ENCODE measurements around the gene DENND5B. TPM values are rescaled to one million over a fixed set of nuclear protein-coding genes. Genes with fewer than 3 reads are reported as not detected.
"Not testable (repeated sequence)": the region's sequence is repeated elsewhere in the genome, so short reads cannot be mapped to it uniquely, and the experiment has no call there.

The DENND5B gene
- total RNA-seq, 8 experiments from 2014 or later: 2.6 to 36.9 (median 18.1) TPM

DNA sequence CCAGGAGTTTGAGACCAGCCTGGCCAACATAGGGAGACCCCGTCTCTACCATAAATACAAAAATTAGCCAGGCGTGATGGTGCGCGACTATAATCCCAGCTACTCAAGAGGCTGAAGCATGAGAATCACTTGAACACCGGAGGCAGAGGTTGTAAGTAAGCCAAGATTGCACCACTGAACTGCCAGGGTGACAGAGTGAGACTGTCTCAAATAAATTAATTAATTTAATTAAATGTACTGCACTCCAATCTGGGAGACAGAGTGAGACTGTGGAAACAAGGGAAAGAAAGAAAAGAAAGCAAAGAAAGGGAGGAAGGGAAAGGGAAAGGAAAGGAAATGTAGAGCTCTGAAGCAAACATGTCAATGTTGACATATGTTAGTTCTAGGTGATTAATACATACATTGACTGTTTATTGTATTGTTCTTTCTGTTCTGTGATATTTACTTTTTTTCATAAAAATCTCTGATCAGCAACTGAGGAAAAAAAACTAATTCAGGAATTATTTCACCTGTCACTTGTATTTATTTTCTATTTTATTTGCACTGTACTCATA is 99.6 kb downstream of the DENND5B start:
- H3K4me3 ChIP-seq: no peak overlapping the region
- H3K4me1 ChIP-seq (replicated peaks in 1 of 2): peaks cover 11 to 19% of the 10 kb centered on the region in 2 donors
- in situ Hi-C loops (cut with MboI; ENCODE audit: low pct_unique_long_range_greater_than_20kb in 2 of 9, low sequenced_read_pairs in 9 of 9, unreplicated experiment in 9 of 9): loop anchor here in 1 of 9 experiments (25.0 kb wide), 1 partner anchor 96 kb away; the partner anchor contains the start of gene DENND5B
- ATAC-seq (replicated peaks in 6 of 8): peak in 4 of 8 experiments; percentile 27 to 62 (median 39)
- 92 to 100% (median 100%) methylated on average over 1 to 5 of the region's 5 CpGs; no CpG with 5 or more reads in 3 of the 10 experiments for WGBS, 10 experiments
- no peak overlapping the region for H3K27ac ChIP-seq

DNA sequence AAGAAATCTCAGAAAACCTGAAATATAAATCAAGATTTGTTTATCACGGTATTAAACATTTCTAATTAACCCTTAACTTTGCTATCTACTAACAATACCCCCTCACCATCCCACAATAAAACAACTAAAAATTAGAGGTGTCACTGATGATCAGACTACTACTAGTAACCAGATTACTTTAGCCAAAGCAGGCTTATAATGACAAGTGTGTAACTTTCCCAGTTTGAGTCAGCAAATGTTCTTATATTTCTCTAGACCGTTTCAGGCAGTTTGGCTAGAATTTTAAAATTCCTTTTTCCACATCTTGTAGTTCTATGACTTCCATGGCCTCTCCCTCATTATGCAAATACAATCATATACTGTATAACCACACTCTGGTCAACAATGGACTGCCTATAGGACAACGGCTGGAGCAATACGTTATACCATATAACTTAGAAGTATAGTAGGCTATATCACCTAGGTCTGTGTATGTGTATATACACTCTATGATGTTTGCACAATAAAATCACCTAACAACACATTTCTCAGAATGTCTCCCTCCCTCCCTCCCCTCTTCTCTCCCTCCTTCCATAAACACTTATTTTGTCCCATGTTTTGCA is 102.1 kb downstream of the DENND5B start:
- WGBS, 10 experiments: 57 to 100% (median 98%) methylated on average over 1 to 4 of the region's 4 CpGs; no CpG with 5 or more reads in 2 of the 10 experiments
- in situ Hi-C loops (cut with MboI; ENCODE audit: low pct_unique_long_range_greater_than_20kb in 2 of 9, low sequenced_read_pairs in 9 of 9, unreplicated experiment in 9 of 9): loop anchor here in 1 of 9 experiments (25.0 kb wide), 1 partner anchor 98 kb away; the partner anchor contains the start of gene DENND5B
- peaks cover 19 to 26% of the 10 kb centered on the region in 2 donors for H3K4me1 ChIP-seq (replicated peaks in 1 of 2)
- H3K4me3 ChIP-seq: no peak overlapping the region
- no peak for ATAC-seq (replicated peaks in 6 of 8)
- no peak overlapping the region for H3K27ac ChIP-seq

DNA sequence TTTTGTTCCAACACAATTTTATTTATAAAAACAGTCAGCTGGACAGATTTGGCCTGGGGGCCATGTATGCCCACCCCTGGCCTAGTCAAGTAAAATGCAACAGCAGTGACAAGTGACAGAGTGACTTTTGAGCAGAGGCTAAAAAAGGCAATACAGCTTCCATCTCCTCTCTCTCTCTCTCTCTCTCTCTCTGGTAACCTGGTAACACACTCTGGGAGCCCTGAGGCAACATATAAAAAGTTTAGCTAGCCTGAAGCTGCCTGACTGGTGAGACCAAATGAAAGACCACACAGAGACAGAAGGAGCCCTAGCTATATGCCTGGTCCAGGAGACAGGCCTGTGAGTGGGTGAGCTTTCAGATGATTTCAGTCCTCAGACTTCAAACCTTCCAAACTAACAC is 105.4 kb downstream of the DENND5B start:
- in situ Hi-C loops (cut with MboI; ENCODE audit: low pct_unique_long_range_greater_than_20kb in 2 of 9, low sequenced_read_pairs in 9 of 9, unreplicated experiment in 9 of 9): loop anchor here in 1 of 9 experiments (25.0 kb wide), 1 partner anchor 102 kb away; the partner anchor contains the start of gene DENND5B
- Histone ChIP-seq H3K4me1 (replicated peaks in 1 of 2) (peaks cover 0 to 16% of the 10 kb centered on the region in 2 donors), H3K4me3 (no peak overlapping the region), H3K27ac (no peak overlapping the region)
- ATAC-seq (replicated peaks in 6 of 8): peak in 6 of 8 experiments; percentile 33 to 92 (median 45)

DNA sequence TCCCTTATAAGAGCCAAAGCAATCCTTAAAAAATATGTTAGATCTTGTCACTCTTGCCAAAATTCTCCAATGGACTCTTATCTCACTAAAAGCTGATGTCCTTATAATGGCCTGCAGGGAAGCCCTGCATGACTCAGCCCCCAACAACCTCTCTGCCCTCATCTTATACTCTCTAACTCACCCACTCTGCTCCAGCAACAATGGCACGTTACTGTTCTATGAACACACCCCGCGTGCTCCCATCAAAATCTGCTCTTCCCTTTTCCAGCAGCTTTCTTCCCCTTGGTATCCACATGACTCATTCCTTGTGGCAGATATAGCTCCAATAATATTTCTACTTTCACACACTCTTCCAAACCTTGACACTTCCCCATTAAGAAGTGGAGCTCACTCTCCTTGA is 108.1 kb downstream of the DENND5B start:
- in situ Hi-C loops (cut with MboI; ENCODE audit: low pct_unique_long_range_greater_than_20kb in 2 of 9, low sequenced_read_pairs in 9 of 9, unreplicated experiment in 9 of 9): loop anchor here in 1 of 9 experiments (25.0 kb wide), 1 partner anchor 104 kb away; the partner anchor contains the start of gene DENND5B
- H3K4me1 ChIP-seq (replicated peaks in 1 of 2): peaks cover 0 to 16% of the 10 kb centered on the region in 2 donors
- peak in 3 of 8 experiments; percentile 65 to 84 (median 65) for ATAC-seq (replicated peaks in 6 of 8)
- WGBS, 10 experiments: 73 to 100% (median 100%) methylated on average over 1 to 3 of the region's 3 CpGs; no CpG with 5 or more reads in 5 of the 10 experiments
- no peak overlapping the region for H3K27ac ChIP-seq
- no peak overlapping the region for H3K4me3 ChIP-seq

DNA sequence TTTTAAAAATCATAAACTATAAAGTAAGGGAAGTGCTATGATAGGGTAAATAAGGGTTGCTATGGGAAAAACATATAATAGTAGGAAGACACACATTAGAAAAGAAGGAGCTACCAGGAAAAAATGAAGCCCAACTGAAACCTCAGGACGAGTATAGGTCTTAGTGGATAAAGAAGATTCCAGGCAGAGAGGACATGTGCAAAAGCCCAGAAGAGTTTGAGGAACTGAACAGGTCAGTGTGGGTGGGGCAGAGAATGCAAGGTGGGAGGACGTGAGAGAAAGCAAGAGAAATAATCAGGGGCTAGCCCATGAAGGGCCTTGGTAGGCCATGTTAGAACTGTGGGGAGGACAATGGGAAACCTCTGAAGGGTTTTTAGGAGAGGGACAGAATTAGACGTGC is 109.5 kb downstream of the DENND5B start:
- Histone ChIP-seq H3K27ac (no peak overlapping the region), H3K4me1 (replicated peaks in 1 of 2) (peaks cover 0 to 16% of the 10 kb centered on the region in 2 donors), H3K4me3 (no peak overlapping the region)
- 34 to 100% (median 63%) methylated on average over 1 to 2 of the region's 3 CpGs; no CpG with 5 or more reads in 1 of the 10 experiments for WGBS, 10 experiments
- in situ Hi-C loops (cut with MboI; ENCODE audit: low pct_unique_long_range_greater_than_20kb in 2 of 9, low sequenced_read_pairs in 9 of 9, unreplicated experiment in 9 of 9): loop anchor here in 1 of 9 experiments (25.0 kb wide), 1 partner anchor 106 kb away; the partner anchor contains the start of gene DENND5B
- ATAC-seq (replicated peaks in 6 of 8): no peak

DNA sequence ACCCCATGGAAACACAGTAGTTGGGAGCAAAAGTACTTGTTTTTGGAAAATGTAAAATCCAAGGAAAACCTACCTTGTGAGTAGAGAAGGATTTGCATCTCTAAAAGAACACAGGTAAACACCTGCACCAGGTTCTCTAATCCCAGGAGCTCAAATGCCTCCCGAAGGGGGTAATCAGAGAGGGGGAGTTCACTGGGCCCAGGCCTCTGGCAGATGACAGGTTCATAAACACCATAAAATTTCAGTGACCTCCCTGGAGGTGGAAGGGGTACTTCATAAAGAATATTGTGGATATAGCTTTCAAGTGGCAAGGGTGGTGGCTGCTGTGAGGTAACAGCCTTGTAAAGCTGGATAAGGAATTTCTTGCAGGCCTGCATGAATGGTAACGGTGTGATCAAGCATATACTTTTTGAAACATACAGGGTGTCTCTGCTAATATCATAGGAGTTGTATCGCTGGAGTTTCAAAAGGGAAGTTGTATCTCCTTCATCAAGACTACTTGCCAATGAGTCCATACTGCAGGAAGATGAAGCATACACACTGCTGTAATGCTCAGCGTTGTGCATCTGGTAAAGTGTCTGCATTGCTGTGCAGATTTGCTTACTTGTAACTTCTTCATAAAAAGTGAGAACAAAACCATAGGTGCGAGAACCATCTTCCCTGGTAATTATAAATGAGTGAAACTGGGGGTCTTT is 111.3 kb downstream of the DENND5B start:
- in situ Hi-C loops (cut with MboI; ENCODE audit: low pct_unique_long_range_greater_than_20kb in 2 of 9, low sequenced_read_pairs in 9 of 9, unreplicated experiment in 9 of 9): loop anchor here in 1 of 9 experiments (25.0 kb wide), 1 partner anchor 108 kb away; the partner anchor contains the start of gene DENND5B
- Histone ChIP-seq H3K4me3 (no peak overlapping the region), H3K27ac (no peak overlapping the region), H3K4me1 (replicated peaks in 1 of 2) (no peaks in the 10 kb centered on the region)
- ATAC-seq (replicated peaks in 6 of 8): no peak
- WGBS, 10 experiments: 60 to 100% (median 89%) methylated on average over 1 to 5 of the region's 5 CpGs

DNA sequence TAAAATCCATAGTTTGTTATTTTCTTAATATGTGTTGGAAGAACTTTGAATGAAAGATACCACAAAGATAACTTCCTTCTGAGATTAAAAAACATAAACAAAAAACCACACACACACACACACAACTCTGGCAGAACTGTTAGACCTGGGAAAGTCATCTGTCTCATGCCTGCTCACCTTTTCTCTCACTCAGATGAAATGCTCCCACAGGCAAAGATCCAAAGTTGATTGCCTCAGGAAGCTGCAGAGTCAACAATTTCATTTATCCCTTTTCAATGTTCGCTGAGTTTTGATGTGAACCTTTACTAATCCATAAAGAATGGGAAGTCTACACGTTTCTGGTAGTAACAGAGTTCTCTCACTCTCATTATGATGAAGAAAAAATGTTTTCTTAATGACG is 112.0 kb downstream of the DENND5B start:
- Histone ChIP-seq H3K27ac (no peak overlapping the region), H3K4me1 (replicated peaks in 1 of 2) (no peaks in the 10 kb centered on the region), H3K4me3 (no peak overlapping the region)
- in situ Hi-C loops (cut with MboI; ENCODE audit: low pct_unique_long_range_greater_than_20kb in 2 of 9, low sequenced_read_pairs in 9 of 9, unreplicated experiment in 9 of 9): loop anchor here in 1 of 9 experiments (25.0 kb wide), 1 partner anchor 108 kb away; the partner anchor contains the start of gene DENND5B
- ATAC-seq (replicated peaks in 6 of 8): no peak
- 30 to 100% (median 74%) methylated on average over 1 to 3 of the region's 3 CpGs for WGBS, 10 experiments

DNA sequence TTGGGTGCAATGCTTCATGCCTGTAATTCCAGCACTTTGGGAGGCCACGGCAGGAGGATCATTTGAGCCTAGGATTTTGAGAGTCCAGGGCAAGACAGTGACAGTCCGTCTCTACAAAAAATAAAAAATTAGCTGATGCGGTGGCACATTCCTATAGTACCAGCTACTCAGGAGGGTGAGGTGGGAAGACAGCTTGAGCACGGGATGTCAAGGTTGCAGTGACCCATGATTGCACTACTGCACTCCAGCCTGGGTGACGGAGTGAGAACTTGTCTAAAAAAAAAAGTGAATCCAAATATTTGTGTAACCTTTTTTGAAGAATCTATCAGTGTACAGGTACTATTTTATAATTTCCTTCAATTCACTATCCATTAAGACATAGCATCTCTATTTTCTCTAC is 112.5 kb downstream of the DENND5B start:
- H3K4me3 ChIP-seq: no peak overlapping the region
- in situ Hi-C loops (cut with MboI; ENCODE audit: low pct_unique_long_range_greater_than_20kb in 2 of 9, low sequenced_read_pairs in 9 of 9, unreplicated experiment in 9 of 9): loop anchor here in 1 of 9 experiments (25.0 kb wide), 1 partner anchor 109 kb away; the partner anchor contains the start of gene DENND5B
- 89 to 100% (median 100%) methylated on average over 1 to 5 of the region's 5 CpGs; no CpG with 5 or more reads in 2 of the 10 experiments for WGBS, 10 experiments
- H3K27ac ChIP-seq: no peak overlapping the region
- H3K4me1 ChIP-seq (replicated peaks in 1 of 2): no peaks in the 10 kb centered on the region
- no peak for ATAC-seq (replicated peaks in 6 of 8)

DNA sequence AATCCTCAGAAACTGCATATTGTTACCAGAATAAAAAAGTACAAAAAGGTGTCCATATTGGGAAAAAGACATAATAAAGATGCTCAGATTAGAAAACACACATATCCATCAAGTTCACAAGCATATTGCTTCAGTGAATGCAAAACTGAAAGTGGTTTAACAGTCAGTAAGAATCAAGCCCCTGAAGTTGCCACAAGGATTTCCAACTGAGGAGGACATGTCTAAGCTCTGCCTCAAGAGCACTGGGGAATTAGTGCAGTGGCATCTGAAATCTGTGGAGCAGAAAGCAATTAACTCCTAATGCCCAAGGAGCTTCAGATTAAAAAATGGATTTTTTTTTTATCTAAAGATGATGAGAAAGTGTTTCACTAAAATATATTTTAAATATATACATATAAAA is 113.2 kb downstream of the DENND5B start:
- H3K4me3 ChIP-seq: no peak overlapping the region
- in situ Hi-C loops (cut with MboI; ENCODE audit: low pct_unique_long_range_greater_than_20kb in 2 of 9, low sequenced_read_pairs in 9 of 9, unreplicated experiment in 9 of 9): loop anchor here in 1 of 9 experiments (25.0 kb wide), 1 partner anchor 110 kb away; the partner anchor contains the start of gene DENND5B
- no peak for ATAC-seq (replicated peaks in 6 of 8)
- no peaks in the 10 kb centered on the region for H3K4me1 ChIP-seq (replicated peaks in 1 of 2)
- no peak overlapping the region for H3K27ac ChIP-seq

DNA sequence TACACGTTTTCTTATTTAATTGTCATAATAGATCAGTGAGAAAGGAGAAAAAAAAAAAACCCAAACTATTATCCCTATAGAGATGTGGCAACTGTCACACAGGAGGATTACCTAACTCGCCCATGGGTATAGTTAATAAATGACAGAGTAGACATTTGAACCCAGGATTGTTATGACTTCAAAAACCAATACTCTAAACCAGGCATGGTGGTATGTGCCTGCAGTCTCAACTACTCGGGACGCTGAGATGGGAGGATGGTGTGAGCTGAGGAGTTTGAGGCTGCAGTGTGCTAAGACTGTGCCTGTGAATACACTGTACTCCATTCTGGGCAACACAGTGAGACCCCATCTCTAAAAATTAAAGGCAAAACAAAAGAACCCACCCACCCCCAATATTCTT is 114.5 kb downstream of the DENND5B start:
- ATAC-seq (replicated peaks in 6 of 8): no peak
- Histone ChIP-seq H3K4me3 (no peak overlapping the region), H3K4me1 (replicated peaks in 1 of 2) (no peaks in the 10 kb centered on the region), H3K27ac (no peak overlapping the region)
- in situ Hi-C loops (cut with MboI; ENCODE audit: low pct_unique_long_range_greater_than_20kb in 2 of 9, low sequenced_read_pairs in 9 of 9, unreplicated experiment in 9 of 9): loop anchor here in 1 of 9 experiments (25.0 kb wide), 1 partner anchor 111 kb away; the partner anchor contains the start of gene DENND5B
- WGBS, 10 experiments: 29 to 100% (median 91%) methylated on average over 1 to 4 of the region's 4 CpGs

DNA sequence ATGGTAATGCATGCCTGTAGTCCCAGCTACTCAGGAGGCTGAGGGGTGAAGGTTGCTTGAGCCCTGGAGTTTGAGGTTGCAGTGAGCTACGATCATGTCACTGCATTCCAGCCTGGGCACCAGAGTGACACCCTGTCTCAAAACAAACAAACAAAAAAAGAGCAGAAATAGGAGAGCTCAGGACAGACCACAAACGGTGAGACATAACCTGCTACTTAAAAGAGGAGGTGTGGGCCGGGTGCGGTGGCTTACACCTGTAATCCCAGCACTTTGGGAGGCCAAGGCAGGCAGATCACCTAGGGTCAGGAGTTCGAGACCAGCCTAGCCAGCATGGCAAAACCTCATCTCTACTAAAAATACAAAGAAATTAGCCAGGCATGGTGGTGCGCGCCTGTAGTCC is 115.3 kb downstream of the DENND5B start:
- peak in 1 of 8 experiments; percentile 49 for ATAC-seq (replicated peaks in 6 of 8)
- not testable (repeated sequence) for H3K4me1 ChIP-seq (replicated peaks in 1 of 2); H3K4me3 ChIP-seq; H3K27ac ChIP-seq
- WGBS, 10 experiments: 83 to 100% (median 94%) methylated on average over 1 to 5 of the region's 7 CpGs; no CpG with 5 or more reads in 2 of the 10 experiments
- in situ Hi-C loops (cut with MboI; ENCODE audit: low pct_unique_long_range_greater_than_20kb in 2 of 9, low sequenced_read_pairs in 9 of 9, unreplicated experiment in 9 of 9): loop anchor here in 1 of 9 experiments (25.0 kb wide), 1 partner anchor 112 kb away; the partner anchor contains the start of gene DENND5B

DNA sequence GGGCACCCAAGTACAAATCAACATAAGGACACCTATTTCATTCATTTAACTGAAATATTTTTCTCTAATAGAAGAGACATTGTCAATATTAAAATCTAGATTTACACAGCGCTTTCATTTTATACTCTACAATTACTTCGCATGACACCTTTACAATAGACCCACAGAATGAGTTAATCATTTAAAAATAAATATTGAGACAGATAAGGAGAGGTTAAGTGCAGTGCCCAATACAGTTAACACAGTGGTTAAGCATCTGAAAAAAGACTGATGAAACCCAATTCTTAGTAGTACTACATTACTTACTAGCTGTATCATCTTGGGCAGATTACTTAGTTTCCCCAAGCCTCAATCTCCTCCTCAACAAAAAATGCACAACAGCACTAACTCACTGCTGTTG is 116.2 kb downstream of the DENND5B start:
- no peaks in the 10 kb centered on the region for H3K4me1 ChIP-seq (replicated peaks in 1 of 2)
- H3K27ac ChIP-seq: no peak overlapping the region
- no peak for ATAC-seq (replicated peaks in 6 of 8)
- in situ Hi-C loops (cut with MboI; ENCODE audit: low pct_unique_long_range_greater_than_20kb in 2 of 9, low sequenced_read_pairs in 9 of 9, unreplicated experiment in 9 of 9): loop anchor here in 1 of 9 experiments (25.0 kb wide), 1 partner anchor 113 kb away; the partner anchor contains the start of gene DENND5B
- 80 to 100% (median 100%) methylated on average over 1 to 2 of the region's 2 CpGs for WGBS, 10 experiments
- H3K4me3 ChIP-seq: no peak overlapping the region

All from motor neuron (in vitro differentiated cells).